WTC11 (cell line): Measurements from ENCODE around the gene ADGRL3. TPM values are rescaled to one million over a fixed set of nuclear protein-coding genes. Genes with fewer than 3 reads are reported as not detected.

Source experiments
- ATAC-seq: fragments of 200-7000 bp; cut with Tn5 transposase; 2 replicates; pipeline ENCODE4 v1.10.0; 2021; ENCODE audit warnings: mild to moderate bottlenecking, moderate library complexity
- CTCF ChIA-PET: fragments of 300-600 bp; sonication (Branson Sonifier 250); formaldehyde crosslinking; loops from one replicate; lab custom pipeline; 2021; ENCODE audit warnings: antibody characterized with exemption; lab: Charles Lee
- POLR2A ChIA-PET: fragments of 350-600 bp; sonication (Branson Sonifier 250); formaldehyde crosslinking; loops from one replicate; lab custom pipeline; 2021; ENCODE audit warnings: antibody characterized with exemption; lab: Charles Lee
- DNase-seq: peaks from one replicate; pipeline ENCODE4 v3.0.0; 2021; ENCODE audit warnings: low spot score
- H3K27ac Mint-ChIP-seq: 2 replicates; pipeline ENCODE4 v1.8.0; 2021; ENCODE audit warnings: mixed read lengths
- H3K27me3 Mint-ChIP-seq: 2 replicates; pipeline ENCODE4 v1.8.0; 2021; ENCODE audit warnings: low read depth, mild to moderate bottlenecking, moderate library complexity, mixed read lengths
- H3K36me3 Mint-ChIP-seq: 2 replicates; pipeline ENCODE4 v1.8.0; 2021; ENCODE audit warnings: mixed read lengths
- H3K4me1 Mint-ChIP-seq: 2 replicates; pipeline ENCODE4 v1.8.0; 2022; ENCODE audit warnings: mixed read lengths
- H3K4me3 Mint-ChIP-seq: 2 replicates; pipeline ENCODE4 v1.8.0; 2021; ENCODE audit warnings: mild to moderate bottlenecking, moderate library complexity, mixed read lengths
- H3K9me3 Mint-ChIP-seq: 2 replicates; pipeline ENCODE4 v1.8.0; 2021; ENCODE audit warnings: mixed read lengths
- AFF4 ChIP-seq: sonication (generic); formaldehyde crosslinking; IDR thresholded peaks from 2 replicates; pipeline ENCODE4 v1.8.1; 2023; ENCODE audit warnings: mild to moderate bottlenecking, missing genetic modification reagents, borderline replicate concordance
- AR ChIP-seq: fragments of 250-450 bp; sonication (Bioruptor Pico); IDR thresholded peaks from 2 replicates; pipeline ENCODE4 v1.9.0; 2021; ENCODE audit warnings: mild to moderate bottlenecking
- CREM ChIP-seq: sonication (generic); formaldehyde crosslinking; IDR thresholded peaks from 2 replicates; pipeline ENCODE4 v1.8.1; 2022; ENCODE audit warnings: mild to moderate bottlenecking, missing genetic modification reagents, moderate library complexity
- E2F1 ChIP-seq: sonication (generic); formaldehyde crosslinking; IDR thresholded peaks from 2 replicates; pipeline ENCODE4 v1.8.0; 2022; ENCODE audit warnings: mild to moderate bottlenecking, missing genetic modification reagents
- EMX1 ChIP-seq: fragments of 250-450 bp; sonication (Bioruptor Pico); IDR thresholded peaks from 2 replicates; pipeline ENCODE4 v1.8.0; 2021; ENCODE audit warnings: mild to moderate bottlenecking
- GRHL2 ChIP-seq: fragments of 250-450 bp; sonication (Bioruptor Pico); IDR thresholded peaks from 2 replicates; pipeline ENCODE4 v1.8.0; 2022; ENCODE audit warnings: mild to moderate bottlenecking, moderate library complexity; ENCODE audit not compliant: insufficient replicate concordance, severe bottlenecking
- IRF1 ChIP-seq: sonication (generic); formaldehyde crosslinking; IDR thresholded peaks from 2 replicates; pipeline ENCODE4 v1.8.0; 2023; ENCODE audit warnings: missing genetic modification reagents
- MYBL2 ChIP-seq: sonication (generic); formaldehyde crosslinking; IDR thresholded peaks from 2 replicates; pipeline ENCODE4 v1.8.1; 2023; ENCODE audit warnings: mild to moderate bottlenecking, moderate library complexity, missing genetic modification reagents
- NR3C1 ChIP-seq: sonication (generic); formaldehyde crosslinking; conservative IDR thresholded peaks from 2 replicates; pipeline ENCODE4 v1.8.1; 2023; ENCODE audit warnings: low read depth, mild to moderate bottlenecking, missing genetic modification reagents
- SP1 ChIP-seq: sonication (generic); formaldehyde crosslinking; conservative IDR thresholded peaks from 2 replicates; pipeline ENCODE4 v1.8.1; 2022; ENCODE audit warnings: missing genetic modification reagents
- STAT6 ChIP-seq: sonication (generic); formaldehyde crosslinking; conservative IDR thresholded peaks from 2 replicates; pipeline ENCODE4 v1.8.1; 2023; ENCODE audit warnings: mild to moderate bottlenecking, low read depth, missing genetic modification reagents, moderate library complexity
- ZSCAN18 ChIP-seq: fragments of 250-450 bp; sonication (Bioruptor Pico); IDR thresholded peaks from 2 replicates; pipeline ENCODE4 v2.1.2; 2022; ENCODE audit warnings: mild to moderate bottlenecking, moderate library complexity
- total RNA-seq: library from RNA; stranded (reverse); gene quantifications from 3 replicates; pipeline ENCODE4 v1.2.3, GENCODE V29; 2021

The ADGRL3 gene
- total RNA-seq, 1 experiment from 2014 or later = 8.7 TPM

- TF ChIP-seq NR3C1 (CRISPR knock-in tag) (no peak), CREM (CRISPR knock-in tag) (no peak), AFF4 (no peak), STAT6 (no peak), E2F1 (no peak), GRHL2 (CRISPR knock-in tag) (no peak), IRF1 (CRISPR knock-in tag) (no peak), EMX1 (no peak), MYBL2 (CRISPR knock-in tag) (no peak)
- TF ChIP-seq, all 79 proteins: peak for 0
Measured at GRCh38 chr4:61335241-61335763, 135.2 kb downstream of the ADGRL3 start (continued).

GRCh38 chr4:61336488-61336887 is 136.4 kb downstream of the ADGRL3 start:
- Mint-ChIP-seq H3K36me3 (no peaks in the 10 kb centered on the region), H3K4me3 (peak overlapping the region; percentile 47), H3K9me3 (no peaks in the 10 kb centered on the region), H3K27ac (peak overlapping the region; percentile 91), H3K4me1 (peaks cover 42% of the 10 kb centered on the region), H3K27me3 (no peaks in the 10 kb centered on the region)
- CTCF ChIA-PET = no interaction called here
- POLR2A ChIA-PET = interaction anchor here (0.8 kb wide), 1 partner anchor 72 kb away, joined by 3 read pairs; no protein-coding TSS in a partner anchor
- TF ChIP-seq AR (CRISPR knock-in tag) (no peak), ZSCAN18 (CRISPR knock-in tag) (no peak), SP1 (CRISPR knock-in tag) (no peak)
- ATAC-seq (peak; percentile 70), DNase-seq (no peak)
